GM23338 (cell line): ENCODE results near the gene AGTRAP. TPM values are rescaled to one million over a fixed set of nuclear protein-coding genes. Genes with fewer than 3 reads are reported as not detected.

ENCODE experiments used
- ATAC-seq: fragments of 200-7000 bp; cut with Tn5 transposase; 3 replicates; pipeline ENCODE4 v1.9.1; 2020
- DNase-seq: peaks from one replicate; pipeline ENCODE4 v3.0.0-alpha.2; 2015; ENCODE audit warnings: low spot score
- H2AFZ ChIP-seq: fragments of 200-600 bp; sonication (generic); 2 replicates; pipeline ENCODE4 v1.8.0; 2016; ENCODE audit warnings: antibody characterized with exemption, mild to moderate bottlenecking, moderate library complexity
- H3F3A ChIP-seq: fragments of 200-600 bp; sonication (generic); replicated peaks from 2 replicates; pipeline ENCODE4 v1.8.0; 2017; ENCODE audit warnings: antibody characterized with exemption, mixed run types, low read depth
- H3K27ac ChIP-seq: fragments of 200-600 bp; sonication (generic); 2 replicates; pipeline ENCODE4 v1.6.1; 2016; ENCODE audit warnings: low read depth
- H3K27me3 ChIP-seq: fragments of 200-600 bp; sonication (generic); 2 replicates; pipeline ENCODE4 v1.8.0; 2016; ENCODE audit warnings: mild to moderate bottlenecking, mixed run types, moderate library complexity; ENCODE audit not compliant: insufficient read depth
- H3K36me3 ChIP-seq: fragments of 200-600 bp; sonication (generic); 2 replicates; pipeline ENCODE4 v1.8.0; 2016; ENCODE audit warnings: mild to moderate bottlenecking; ENCODE audit not compliant: insufficient read depth
- H3K4me1 ChIP-seq: fragments of 200-600 bp; sonication (generic); 2 replicates; pipeline ENCODE4 v1.8.0; 2016; ENCODE audit warnings: mild to moderate bottlenecking, moderate library complexity; ENCODE audit not compliant: insufficient read depth
- H3K4me2 ChIP-seq: fragments of 200-600 bp; sonication (generic); 2 replicates; pipeline ENCODE4 v1.7.1; 2017; ENCODE audit warnings: mixed run types
- H3K4me3 ChIP-seq: fragments of 200-600 bp; sonication (generic); 2 replicates; pipeline ENCODE4 v1.6.1; 2016; ENCODE audit warnings: mixed run types
- H3K79me2 ChIP-seq: fragments of 200-600 bp; sonication (generic); replicated peaks from 2 replicates; pipeline ENCODE4 v1.8.0; 2017; ENCODE audit warnings: mild to moderate bottlenecking; ENCODE audit not compliant: insufficient read depth
- H3K9me2 ChIP-seq: fragments of 200-600 bp; sonication (generic); 2 replicates; pipeline ENCODE4 v1.8.0; 2017; ENCODE audit not compliant: insufficient read depth
- H4K20me1 ChIP-seq: fragments of 200-600 bp; sonication (generic); replicated peaks from 2 replicates; pipeline ENCODE4 v1.8.0; 2017; ENCODE audit warnings: mild to moderate bottlenecking; ENCODE audit not compliant: insufficient read depth
- H3K27ac Mint-ChIP-seq: 2 replicates; pipeline ENCODE4 v1.8.0; 2020; ENCODE audit warnings: inconsistent platforms, mild to moderate bottlenecking, moderate library complexity, mixed read lengths
- H3K27me3 Mint-ChIP-seq: 3 replicates; pipeline ENCODE4 v1.8.0; 2022; ENCODE audit warnings: low read depth, mild to moderate bottlenecking, moderate library complexity, mixed read lengths, inconsistent platforms; ENCODE audit not compliant: insufficient read depth, poor library complexity
- H3K36me3 Mint-ChIP-seq: 3 replicates; pipeline ENCODE4 v1.8.0; 2021; ENCODE audit warnings: low read depth, mild to moderate bottlenecking, inconsistent platforms, moderate library complexity, mixed read lengths
- H3K4me1 Mint-ChIP-seq: 3 replicates; pipeline ENCODE4 v1.8.0; 2020; ENCODE audit warnings: mild to moderate bottlenecking, inconsistent platforms, mixed read lengths
- H3K4me3 Mint-ChIP-seq: 3 replicates; pipeline ENCODE4 v1.8.0; 2021; ENCODE audit warnings: moderate library complexity, mild to moderate bottlenecking, inconsistent platforms, mixed read lengths
- H3K9me3 Mint-ChIP-seq: 3 replicates; pipeline ENCODE4 v1.8.0; 2020; ENCODE audit warnings: moderate library complexity, mild to moderate bottlenecking, inconsistent platforms, mixed read lengths
- CTCF ChIP-seq, 2 experiments: fragments of 200-600 bp in 1 of 2; sonication (generic) in 1 of 2; conservative IDR thresholded peaks; 2 replicates each; pipeline versions ENCODE4 v1.5.1 to v1.6.1; 2016 to 2017; ENCODE audit warnings: antibody characterized with exemption in 2 of 2, low read depth in 2 of 2, mild to moderate bottlenecking in 2 of 2, moderate library complexity in 1 of 2
- JUNB ChIP-seq: IDR thresholded peaks from one replicate; pipeline ENCODE4 v1.6.1; 2016; ENCODE audit warnings: antibody characterized with exemption; ENCODE audit not compliant: unreplicated experiment
- NANOG ChIP-seq: IDR thresholded peaks from 2 replicates; pipeline ENCODE4 v1.6.1; 2016; ENCODE audit warnings: antibody characterized with exemption, borderline replicate concordance
- POLR2AphosphoS5 ChIP-seq: IDR thresholded peaks from 2 replicates; pipeline ENCODE4 v1.6.1; 2016; ENCODE audit warnings: antibody characterized with exemption, low read depth
- REST ChIP-seq: IDR thresholded peaks from one replicate; pipeline ENCODE4 v1.6.1; 2018; ENCODE audit warnings: antibody characterized with exemption; ENCODE audit not compliant: unreplicated experiment
- ZNF331 ChIP-seq: fragments of 250-450 bp; sonication (Bioruptor Pico); IDR thresholded peaks from 2 replicates; pipeline ENCODE4 v1.5.0; 2020; ENCODE audit warnings: low read depth, mild to moderate bottlenecking, moderate library complexity
- polyA plus RNA-seq: library from polyadenylated mRNA; unstranded; fragments of >200 nt; fragmentation: Nextera tagmentation; extraction: Ambion mirVana; gene quantifications from 2 replicates; pipeline ENCODE4 v1.2.1, GENCODE V29; 2016
- total RNA-seq: library from RNA; depleted of rRNA; stranded (reverse); fragments of >200 nt; shearing (Covaris generic); gene quantifications from 2 replicates; pipeline ENCODE4 v1.2.3, GENCODE V29; 2014

AGTRAP gene
- total and polyA plus RNA-seq, 2 experiments from 2014 or later = 79.4 to 102 TPM

GRCh38 chr1:11784256-11784992 lies 48.5 kb downstream of the AGTRAP start:
- H3K27ac Mint-ChIP-seq = no peak overlapping the region
- H3K4me2 ChIP-seq = peak overlapping the region; percentile 72

GRCh38 chr1:11784993-11785769 lies 49.2 kb downstream of the AGTRAP start:
- Histone ChIP-seq H3K79me2 (no peaks in the 10 kb centered on the region), H3K4me1 (peaks cover 38% of the 10 kb centered on the region)

More at GRCh38 chr1:11784256-11784992, 48.5 kb downstream of the AGTRAP start:
- Histone ChIP-seq H3K9me2 (no peaks in the 10 kb centered on the region), H3K27ac (peak overlapping the region; percentile 78; the same call in 1 of the 2 replicates), H3K4me1 (peaks cover 38% of the 10 kb centered on the region), H2AFZ (peak overlapping the region; percentile 88), H4K20me1 (no peaks in the 10 kb centered on the region), H3K79me2 (no peaks in the 10 kb centered on the region), H3K36me3 (no peaks in the 10 kb centered on the region), H3F3A (peaks cover 22% of the 10 kb centered on the region), H3K4me3 (peak overlapping the region; percentile 46), H3K27me3 (no peaks in the 10 kb centered on the region)
- no peak for TF ChIP-seq POLR2AphosphoS5
- TF ChIP-seq REST = no peak
- TF ChIP-seq JUNB = no peak
- no peak for TF ChIP-seq ZNF331 (CRISPR knock-in tag)
- DNase-seq (no peak), ATAC-seq (peak; percentile 1; the same call in 2 of the 3 replicates)
- no peaks in the 10 kb centered on the region for H3K9me3 Mint-ChIP-seq
- H3K4me1 Mint-ChIP-seq = peaks cover 37% of the 10 kb centered on the region
- H3K27me3 Mint-ChIP-seq = peaks cover 2% of the 10 kb centered on the region
- H3K4me3 Mint-ChIP-seq = no peak overlapping the region
- no peaks in the 10 kb centered on the region for H3K36me3 Mint-ChIP-seq

More at GRCh38 chr1:11784993-11785769, 49.2 kb downstream of the AGTRAP start:
- no peaks in the 10 kb centered on the region for H3K36me3 ChIP-seq
- DNase-seq (peak; percentile 94), ATAC-seq (peak; percentile 90)
- no peak for TF ChIP-seq NANOG
- peak; percentile 80 to 95 for TF ChIP-seq CTCF (conservative IDR thresholded peaks at IDR 0.05; ENCODE audit: low read depth in 2 of 2)
- H3K4me2 ChIP-seq = peak overlapping the region; percentile 72
- H3K4me3 Mint-ChIP-seq = no peak overlapping the region; the same call in 2 of the 3 replicates
- peak overlapping the region; percentile 78; the same call in 1 of the 2 replicates for H3K27ac ChIP-seq
- peaks cover 22% of the 10 kb centered on the region for H3F3A ChIP-seq
- no peak overlapping the region for H3K27ac Mint-ChIP-seq
- no peaks in the 10 kb centered on the region for H3K9me3 Mint-ChIP-seq
- H3K4me1 Mint-ChIP-seq = peaks cover 37% of the 10 kb centered on the region
- peaks cover 2% of the 10 kb centered on the region for H3K27me3 Mint-ChIP-seq
- no peaks in the 10 kb centered on the region for H4K20me1 ChIP-seq
- H3K9me2 ChIP-seq = no peaks in the 10 kb centered on the region
- H3K4me3 ChIP-seq = peak overlapping the region; percentile 46
- H3K36me3 Mint-ChIP-seq = no peaks in the 10 kb centered on the region
- H3K27me3 ChIP-seq = no peaks in the 10 kb centered on the region
- H2AFZ ChIP-seq = peak overlapping the region; percentile 88
